Neural crest cell (in vitro differentiated cells): ENCODE data around the gene FBLN2. TPM values are rescaled to one million over a fixed set of nuclear protein-coding genes. Genes with fewer than 3 reads are reported as not detected.
A peak's percentile ranks its signal among the peaks of the same experiment; 100 is the strongest.

ENCODE experiments used
- DNase-seq: peaks from one replicate; pipeline ENCODE4 v3.0.0; 2021; ENCODE audit warnings: low read depth, mixed read lengths, low spot score
- H3K27ac Mint-ChIP-seq: one replicate; pipeline ENCODE4 v1.8.0; 2021; ENCODE audit warnings: mild to moderate bottlenecking, mixed read lengths; ENCODE audit not compliant: unreplicated experiment
- H3K27me3 Mint-ChIP-seq: 2 replicates; pipeline ENCODE4 v1.8.0; 2021; ENCODE audit warnings: low read depth, mild to moderate bottlenecking, mixed read lengths
- H3K36me3 Mint-ChIP-seq: 2 replicates; pipeline ENCODE4 v1.8.0; 2021; ENCODE audit warnings: low read depth, mild to moderate bottlenecking, mixed read lengths
- H3K4me1 Mint-ChIP-seq: 2 replicates; pipeline ENCODE4 v1.8.0; 2021; ENCODE audit warnings: mixed read lengths
- H3K4me3 Mint-ChIP-seq: one replicate; pipeline ENCODE4 v1.8.0; 2021; ENCODE audit warnings: mild to moderate bottlenecking, mixed read lengths
- H3K9me3 Mint-ChIP-seq: 2 replicates; pipeline ENCODE4 v1.8.0; 2021; ENCODE audit warnings: mixed read lengths
- total RNA-seq: library from RNA; stranded (reverse); gene quantifications from 2 replicates; pipeline ENCODE4 v1.2.1, GENCODE V29; 2021
- TF ChIP-seq, protein P1 (sequence below): fragments of 200-600 bp; sonication (generic); conservative IDR thresholded peaks from 2 replicates; pipeline ENCODE4 v1.5.0; 2021; ENCODE audit warnings: antibody characterized with exemption, mild to moderate bottlenecking

The FBLN2 gene
- total RNA-seq, 1 donor from 2014 or later: 6.3 TPM

DNA sequence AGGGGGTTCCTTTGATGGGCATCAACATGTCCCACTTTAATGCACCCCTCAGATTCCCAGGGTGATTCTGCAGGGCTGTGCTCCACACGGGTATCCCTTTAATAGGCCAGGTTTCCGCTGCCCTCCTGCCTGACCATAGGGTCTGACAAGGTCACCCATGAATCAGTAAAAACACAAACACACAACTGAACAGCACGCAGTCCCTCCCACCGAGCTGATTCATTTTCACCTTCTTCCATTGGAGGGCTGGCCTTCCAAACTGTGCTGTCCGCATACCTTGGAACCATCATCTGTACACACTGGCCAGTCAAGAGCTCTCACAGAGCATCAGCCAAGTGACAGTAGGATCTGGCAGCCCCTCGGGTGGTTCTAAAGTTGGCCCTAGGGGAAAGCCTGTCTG, 93.7 kb downstream of the FBLN2 start:
- peaks cover 3% of the 10 kb centered on the region for H3K27me3 Mint-ChIP-seq
- H3K27ac Mint-ChIP-seq: no peak overlapping the region
- TF ChIP-seq, protein P1, sequence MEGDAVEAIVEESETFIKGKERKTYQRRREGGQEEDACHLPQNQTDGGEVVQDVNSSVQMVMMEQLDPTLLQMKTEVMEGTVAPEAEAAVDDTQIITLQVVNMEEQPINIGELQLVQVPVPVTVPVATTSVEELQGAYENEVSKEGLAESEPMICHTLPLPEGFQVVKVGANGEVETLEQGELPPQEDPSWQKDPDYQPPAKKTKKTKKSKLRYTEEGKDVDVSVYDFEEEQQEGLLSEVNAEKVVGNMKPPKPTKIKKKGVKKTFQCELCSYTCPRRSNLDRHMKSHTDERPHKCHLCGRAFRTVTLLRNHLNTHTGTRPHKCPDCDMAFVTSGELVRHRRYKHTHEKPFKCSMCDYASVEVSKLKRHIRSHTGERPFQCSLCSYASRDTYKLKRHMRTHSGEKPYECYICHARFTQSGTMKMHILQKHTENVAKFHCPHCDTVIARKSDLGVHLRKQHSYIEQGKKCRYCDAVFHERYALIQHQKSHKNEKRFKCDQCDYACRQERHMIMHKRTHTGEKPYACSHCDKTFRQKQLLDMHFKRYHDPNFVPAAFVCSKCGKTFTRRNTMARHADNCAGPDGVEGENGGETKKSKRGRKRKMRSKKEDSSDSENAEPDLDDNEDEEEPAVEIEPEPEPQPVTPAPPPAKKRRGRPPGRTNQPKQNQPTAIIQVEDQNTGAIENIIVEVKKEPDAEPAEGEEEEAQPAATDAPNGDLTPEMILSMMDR: no peak
- no peak for DNase-seq
- no peaks in the 10 kb centered on the region for H3K4me1 Mint-ChIP-seq
- no peak overlapping the region for H3K4me3 Mint-ChIP-seq
- no peaks in the 10 kb centered on the region for H3K9me3 Mint-ChIP-seq
- H3K36me3 Mint-ChIP-seq: no peaks in the 10 kb centered on the region

- H3K27ac Mint-ChIP-seq: peak overlapping the region; percentile 57
- peaks cover 7% of the 10 kb centered on the region for H3K4me1 Mint-ChIP-seq
- no peaks in the 10 kb centered on the region for H3K9me3 Mint-ChIP-seq
- TF ChIP-seq, protein P1: no peak
- H3K36me3 Mint-ChIP-seq: no peaks in the 10 kb centered on the region
- H3K4me3 Mint-ChIP-seq: no peak overlapping the region
- no peak for DNase-seq
- peaks cover 6% of the 10 kb centered on the region for H3K27me3 Mint-ChIP-seq
These were observed 95.6 kb downstream of the FBLN2 start for GRCh38 chr3:13644341-13645117.

DNA sequence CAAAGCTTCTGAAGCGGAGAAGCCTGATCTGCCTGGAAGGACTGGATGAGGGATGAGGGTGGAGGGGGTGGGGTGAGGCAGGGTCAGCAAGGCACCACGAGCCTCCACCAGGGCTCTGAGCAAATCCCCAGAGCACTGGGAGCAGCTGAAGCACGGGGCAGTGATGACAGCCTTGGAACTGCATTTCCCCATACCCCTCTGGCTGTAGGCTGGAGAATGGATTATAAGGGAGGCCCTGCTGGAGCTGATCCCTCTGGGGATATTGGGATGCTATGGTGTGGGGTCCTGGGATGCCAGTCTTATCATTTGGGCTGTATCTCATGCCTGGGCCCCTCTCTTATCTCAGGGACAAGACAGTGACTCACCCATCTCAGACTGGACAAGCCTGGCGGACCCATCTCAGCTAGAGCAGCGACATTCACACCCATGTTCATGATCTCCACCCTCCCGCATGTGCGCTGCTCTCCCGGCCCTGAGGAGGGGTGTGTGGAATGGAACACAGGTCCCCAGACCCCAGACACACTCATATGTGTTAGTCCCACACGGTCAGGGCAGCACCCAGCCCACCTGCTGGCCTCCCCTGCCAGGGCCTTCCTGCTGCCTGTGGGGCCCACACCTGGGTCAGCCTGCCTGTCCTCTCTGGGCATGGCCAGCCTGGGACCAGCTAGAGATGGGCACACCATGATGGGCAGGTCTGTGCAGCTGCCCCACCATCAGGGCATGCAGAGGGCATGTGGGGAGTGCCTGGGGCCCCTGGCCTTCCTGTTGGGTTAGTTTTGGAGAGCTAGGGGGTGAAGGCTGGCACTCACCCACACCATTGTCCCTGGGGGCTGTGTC, 97.1 kb downstream of the FBLN2 start:
- Mint-ChIP-seq H3K4me1 (peaks cover 17% of the 10 kb centered on the region), H3K9me3 (no peaks in the 10 kb centered on the region)

GRCh38 chr3:13647298-13648059, 98.6 kb downstream of the FBLN2 start:
- H3K9me3 Mint-ChIP-seq: no peaks in the 10 kb centered on the region

More for the DNA sequence above, 97.1 kb downstream of the FBLN2 start:
- no peak for DNase-seq
- H3K36me3 Mint-ChIP-seq: no peaks in the 10 kb centered on the region
- no peak overlapping the region for H3K27ac Mint-ChIP-seq
- no peak overlapping the region for H3K4me3 Mint-ChIP-seq
- TF ChIP-seq, protein P1: no peak
- peaks cover 10% of the 10 kb centered on the region for H3K27me3 Mint-ChIP-seq

More at GRCh38 chr3:13647298-13648059, 98.6 kb downstream of the FBLN2 start:
- H3K4me1 Mint-ChIP-seq: peaks cover 20% of the 10 kb centered on the region
- TF ChIP-seq, protein P1: no peak
- DNase-seq: no peak
- peaks cover 15% of the 10 kb centered on the region for H3K27me3 Mint-ChIP-seq
- H3K36me3 Mint-ChIP-seq: no peaks in the 10 kb centered on the region
- no peak overlapping the region for H3K4me3 Mint-ChIP-seq
- H3K27ac Mint-ChIP-seq: no peak overlapping the region
